ENCODE measurements around the gene CARD9. TPM values are rescaled to one million over a fixed set of nuclear protein-coding genes. Genes with fewer than 3 reads are reported as not detected.

The CARD9 gene
- total RNA-seq, 1 experiment from 2014 or later, result 1.7 TPM

DNA sequence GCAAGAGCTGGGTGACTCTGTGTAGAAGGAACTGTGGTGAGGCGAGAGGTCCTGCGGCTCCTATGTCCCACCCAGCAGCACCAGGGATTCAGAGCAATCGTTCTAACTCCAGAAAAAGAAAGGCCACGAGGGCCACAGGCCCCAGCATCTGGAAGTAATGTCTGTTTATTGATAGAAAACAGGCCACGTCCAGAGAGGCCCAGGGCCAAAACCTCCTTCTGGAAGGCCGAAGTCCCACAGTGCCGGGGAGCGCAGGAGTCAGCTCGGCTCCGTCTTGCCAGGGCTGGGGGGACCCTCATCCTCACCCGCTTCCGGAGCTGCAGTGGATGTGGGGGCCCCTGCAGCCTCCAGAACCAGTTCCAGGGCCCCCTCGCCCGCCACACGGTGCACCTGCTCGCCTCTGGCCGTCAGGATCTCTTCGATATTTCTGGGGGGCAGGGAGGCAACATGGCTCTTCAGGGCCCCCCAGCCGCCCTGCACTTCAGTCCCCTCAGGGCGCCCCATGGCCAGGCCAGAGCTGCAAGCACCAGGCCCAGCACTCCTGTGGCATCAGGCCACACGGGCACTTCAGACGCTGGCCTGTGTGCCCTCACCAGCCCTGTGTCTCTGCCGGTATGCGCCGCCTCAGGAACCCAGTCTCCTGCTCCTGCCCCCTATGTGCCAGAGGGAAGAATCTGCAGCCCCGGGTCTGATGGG is 11.6 kb downstream of the CARD9 start:
- ChIA-PET CTCF (no interaction called here), POLR2A (no interaction called here)
- Histone ChIP-seq H3K4me3 (ENCODE audit: low read depth in 2 of 2, low read length in 2 of 2) (no peak overlapping the region), H3K9me3 (ENCODE audit: control insufficient read depth, insufficient read depth, low read depth, low read length) (no peaks in the 10 kb centered on the region), H3K27ac (ENCODE audit: low read length) (no peak overlapping the region), H3K4me1 (ENCODE audit: control insufficient read depth, insufficient read depth, low read length) (peaks cover 5% of the 10 kb centered on the region), H3K27me3 (ENCODE audit: control insufficient read depth, insufficient read depth, low read length) (no peaks in the 10 kb centered on the region), H3K36me3 (ENCODE audit: control insufficient read depth, insufficient read depth, low read length) (no peaks in the 10 kb centered on the region; the same call in 1 of the 2 replicates)
- in situ Hi-C loops (cut with HindIII; ENCODE audit: low pct_unique_long_range_greater_than_20kb, low sequenced_read_pairs) (no loop called here), intact Hi-C loops (cut with micrococcal nuclease; ENCODE audit: unreplicated experiment) (no loop called here)
- TF ChIP-seq TCF7L2 (IDR thresholded peaks at IDR 0.05; ENCODE audit: low read depth, low read length) (no peak), POLR2AphosphoS5 (IDR thresholded peaks at IDR 0.05; ENCODE audit: low read depth, low read length) (no peak)
- TF ChIP-seq, protein P1, sequence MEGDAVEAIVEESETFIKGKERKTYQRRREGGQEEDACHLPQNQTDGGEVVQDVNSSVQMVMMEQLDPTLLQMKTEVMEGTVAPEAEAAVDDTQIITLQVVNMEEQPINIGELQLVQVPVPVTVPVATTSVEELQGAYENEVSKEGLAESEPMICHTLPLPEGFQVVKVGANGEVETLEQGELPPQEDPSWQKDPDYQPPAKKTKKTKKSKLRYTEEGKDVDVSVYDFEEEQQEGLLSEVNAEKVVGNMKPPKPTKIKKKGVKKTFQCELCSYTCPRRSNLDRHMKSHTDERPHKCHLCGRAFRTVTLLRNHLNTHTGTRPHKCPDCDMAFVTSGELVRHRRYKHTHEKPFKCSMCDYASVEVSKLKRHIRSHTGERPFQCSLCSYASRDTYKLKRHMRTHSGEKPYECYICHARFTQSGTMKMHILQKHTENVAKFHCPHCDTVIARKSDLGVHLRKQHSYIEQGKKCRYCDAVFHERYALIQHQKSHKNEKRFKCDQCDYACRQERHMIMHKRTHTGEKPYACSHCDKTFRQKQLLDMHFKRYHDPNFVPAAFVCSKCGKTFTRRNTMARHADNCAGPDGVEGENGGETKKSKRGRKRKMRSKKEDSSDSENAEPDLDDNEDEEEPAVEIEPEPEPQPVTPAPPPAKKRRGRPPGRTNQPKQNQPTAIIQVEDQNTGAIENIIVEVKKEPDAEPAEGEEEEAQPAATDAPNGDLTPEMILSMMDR (IDR thresholded peaks at IDR 0.05), result no peak
- TF ChIP-seq, protein P2, sequence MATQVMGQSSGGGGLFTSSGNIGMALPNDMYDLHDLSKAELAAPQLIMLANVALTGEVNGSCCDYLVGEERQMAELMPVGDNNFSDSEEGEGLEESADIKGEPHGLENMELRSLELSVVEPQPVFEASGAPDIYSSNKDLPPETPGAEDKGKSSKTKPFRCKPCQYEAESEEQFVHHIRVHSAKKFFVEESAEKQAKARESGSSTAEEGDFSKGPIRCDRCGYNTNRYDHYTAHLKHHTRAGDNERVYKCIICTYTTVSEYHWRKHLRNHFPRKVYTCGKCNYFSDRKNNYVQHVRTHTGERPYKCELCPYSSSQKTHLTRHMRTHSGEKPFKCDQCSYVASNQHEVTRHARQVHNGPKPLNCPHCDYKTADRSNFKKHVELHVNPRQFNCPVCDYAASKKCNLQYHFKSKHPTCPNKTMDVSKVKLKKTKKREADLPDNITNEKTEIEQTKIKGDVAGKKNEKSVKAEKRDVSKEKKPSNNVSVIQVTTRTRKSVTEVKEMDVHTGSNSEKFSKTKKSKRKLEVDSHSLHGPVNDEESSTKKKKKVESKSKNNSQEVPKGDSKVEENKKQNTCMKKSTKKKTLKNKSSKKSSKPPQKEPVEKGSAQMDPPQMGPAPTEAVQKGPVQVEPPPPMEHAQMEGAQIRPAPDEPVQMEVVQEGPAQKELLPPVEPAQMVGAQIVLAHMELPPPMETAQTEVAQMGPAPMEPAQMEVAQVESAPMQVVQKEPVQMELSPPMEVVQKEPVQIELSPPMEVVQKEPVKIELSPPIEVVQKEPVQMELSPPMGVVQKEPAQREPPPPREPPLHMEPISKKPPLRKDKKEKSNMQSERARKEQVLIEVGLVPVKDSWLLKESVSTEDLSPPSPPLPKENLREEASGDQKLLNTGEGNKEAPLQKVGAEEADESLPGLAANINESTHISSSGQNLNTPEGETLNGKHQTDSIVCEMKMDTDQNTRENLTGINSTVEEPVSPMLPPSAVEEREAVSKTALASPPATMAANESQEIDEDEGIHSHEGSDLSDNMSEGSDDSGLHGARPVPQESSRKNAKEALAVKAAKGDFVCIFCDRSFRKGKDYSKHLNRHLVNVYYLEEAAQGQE (IDR thresholded peaks at IDR 0.05; ENCODE audit: insufficient read depth in 1 of 2, low read depth in 2 of 2, low read length in 1 of 2), result no peak
- no TSS peak for BruUV-seq (replicated peaks)
- no peak for DNase-seq (ENCODE audit: low read depth, low spot score)
- ATAC-seq, result no peak

DNA sequence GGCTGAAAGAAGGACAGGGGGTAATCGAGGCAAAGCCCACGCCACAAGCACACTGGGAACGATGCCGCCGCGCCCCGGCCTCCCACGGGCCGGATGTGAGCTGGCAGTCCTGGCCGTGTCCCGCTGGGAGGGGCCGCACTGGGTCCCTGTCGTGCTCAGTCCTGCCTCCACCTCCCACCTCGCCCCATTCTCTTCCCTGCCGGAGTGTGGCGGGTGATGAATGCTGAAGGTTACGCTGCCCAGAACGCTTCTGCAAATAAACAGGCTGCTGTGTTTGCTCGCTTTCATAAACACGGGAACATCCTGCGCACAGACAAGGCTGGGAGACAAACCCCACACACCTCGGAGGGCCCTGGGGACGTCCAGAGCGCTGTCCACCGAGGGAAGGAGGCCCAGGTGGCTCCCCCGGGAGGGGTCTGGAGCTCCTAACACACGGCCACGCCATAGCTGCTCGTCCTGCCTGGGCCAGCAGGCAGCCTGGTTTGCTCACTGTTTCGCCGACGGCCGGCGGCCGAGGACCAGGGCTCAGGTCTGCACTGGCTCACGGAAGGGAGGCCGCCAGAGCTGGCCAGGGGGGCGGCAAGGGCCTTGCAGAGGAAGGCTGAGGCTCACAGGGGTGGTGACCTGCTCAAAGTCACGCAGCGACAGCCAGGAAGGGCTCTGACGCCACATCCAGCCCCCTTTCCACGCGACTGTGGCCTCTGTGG is 12.3 kb downstream of the CARD9 start:
- TF ChIP-seq, protein P2 (IDR thresholded peaks at IDR 0.05; ENCODE audit: insufficient read depth in 1 of 2, low read depth in 2 of 2, low read length in 1 of 2), result no peak
- DNase-seq (ENCODE audit: low read depth, low spot score) (no peak), ATAC-seq (no peak)
- in situ Hi-C loops (cut with HindIII; ENCODE audit: low pct_unique_long_range_greater_than_20kb, low sequenced_read_pairs) (no loop called here), intact Hi-C loops (cut with micrococcal nuclease; ENCODE audit: unreplicated experiment) (no loop called here)
- Histone ChIP-seq H3K27ac (ENCODE audit: low read length) (no peak overlapping the region), H3K36me3 (ENCODE audit: control insufficient read depth, insufficient read depth, low read length) (no peaks in the 10 kb centered on the region; the same call in 1 of the 2 replicates), H3K4me1 (ENCODE audit: control insufficient read depth, insufficient read depth, low read length) (peaks cover 5% of the 10 kb centered on the region), H3K4me3 (ENCODE audit: low read depth in 2 of 2, low read length in 2 of 2) (no peak overlapping the region), H3K9me3 (ENCODE audit: control insufficient read depth, insufficient read depth, low read depth, low read length) (no peaks in the 10 kb centered on the region), H3K27me3 (ENCODE audit: control insufficient read depth, insufficient read depth, low read length) (no peaks in the 10 kb centered on the region)
- ChIA-PET POLR2A (no interaction called here), CTCF (no interaction called here)
- BruUV-seq (replicated peaks), result no TSS peak
